GM18507 (cell line): ENCODE data around the gene SYNE2.
A peak's percentile ranks its signal among the peaks of the same experiment; 100 is the strongest.
"Not testable (repeated sequence)": the region's sequence is repeated elsewhere in the genome, so short reads cannot be mapped to it uniquely, and the experiment has no call there.

Experiments
- DNase-seq: peaks from one replicate; pipeline ENCODE4 v3.0.0; 2011; ENCODE audit warnings: low read depth; ENCODE audit not compliant: insufficient read length; ENCODE audit errors: extremely low spot score
- FAIRE-seq: peaks from 2 replicates; lab custom pipeline; 2011; peaks lifted over from hg19 to GRCh38; lab: Jason Lieb, UNC

SYNE2 gene

DNA sequence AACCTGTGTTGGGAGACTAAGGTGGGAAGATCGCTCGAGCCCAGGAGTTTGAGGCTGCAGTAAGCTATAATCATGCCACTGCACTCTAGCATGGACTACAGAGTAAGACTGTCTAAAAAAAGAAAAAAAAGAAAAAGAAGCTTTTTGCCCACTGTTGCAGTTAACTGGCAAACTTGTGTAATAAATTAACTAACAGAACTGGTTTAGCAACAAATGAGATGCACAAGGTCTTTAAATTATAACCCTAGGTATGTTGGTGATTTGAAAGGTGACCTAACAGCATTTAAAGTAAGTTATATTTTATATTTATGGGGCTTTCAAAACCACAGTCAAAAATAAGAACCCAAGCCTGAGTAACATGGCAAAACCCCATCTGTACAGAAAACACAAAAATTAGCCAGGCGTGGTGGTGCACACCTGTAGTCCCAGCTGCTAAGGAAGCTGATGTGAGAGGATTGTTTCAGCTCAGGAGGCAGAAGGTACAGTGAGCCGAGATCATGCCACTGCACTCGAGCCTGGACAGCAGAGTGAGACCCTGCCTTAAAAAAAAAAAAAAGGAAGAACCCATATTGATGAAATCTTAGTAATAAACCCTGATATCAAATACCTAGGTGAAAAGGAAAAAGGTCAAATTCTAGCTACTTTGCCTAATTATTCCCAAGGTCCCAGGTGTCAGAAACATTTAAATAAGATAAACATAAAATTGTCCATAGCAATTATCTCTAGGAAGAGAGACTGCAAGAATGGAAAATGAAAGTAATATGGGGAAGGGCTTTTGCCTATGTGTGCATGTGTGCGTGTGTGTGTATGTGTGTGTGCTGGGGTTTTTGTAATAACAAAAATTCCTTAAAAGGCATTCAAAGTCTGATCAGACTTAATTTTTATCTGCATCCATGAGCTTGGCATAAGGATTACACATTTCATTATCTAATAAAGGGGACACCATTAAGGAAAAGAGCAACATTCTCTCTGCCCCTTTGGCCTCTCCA, 15.4 kb downstream of the SYNE2 start:
- FAIRE-seq (peak; percentile 91), DNase-seq (no peak)

DNA sequence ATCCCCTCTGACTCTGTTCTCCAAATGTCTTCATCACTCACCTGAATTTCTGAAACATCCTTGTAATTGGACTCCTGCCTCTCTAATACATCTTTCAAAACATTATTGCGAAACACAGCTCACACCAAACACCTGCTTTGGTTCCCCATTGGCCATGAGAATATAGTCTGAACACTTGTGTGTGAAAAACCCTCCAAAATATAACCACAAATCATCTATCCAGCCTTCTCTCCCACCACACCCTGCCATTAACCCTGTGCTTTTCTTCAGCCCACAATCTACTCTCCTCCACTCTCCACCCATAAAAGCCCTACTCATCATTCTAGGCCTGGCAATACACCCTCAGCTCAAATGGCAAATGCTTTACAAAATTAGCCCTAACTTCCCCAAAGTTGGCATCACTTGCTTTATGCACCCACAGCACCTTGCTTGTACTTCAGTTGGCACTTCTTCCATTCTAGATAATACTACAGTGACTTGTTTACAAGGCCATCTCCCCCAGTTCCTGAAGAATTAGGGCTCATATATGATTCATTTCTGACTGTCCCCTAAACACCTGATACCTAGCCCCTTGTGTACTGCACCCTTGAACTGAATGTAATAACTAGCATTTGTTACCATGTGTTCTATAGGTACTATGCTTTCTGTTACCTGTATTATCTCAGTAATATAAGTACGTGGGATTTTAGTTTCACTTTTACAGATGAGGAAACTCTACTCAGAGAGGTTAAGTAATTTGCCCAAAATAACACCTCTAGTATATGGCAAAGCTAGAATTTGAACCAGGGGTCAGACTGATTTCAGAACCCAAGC, 17.3 kb downstream of the SYNE2 start:
- peak; percentile 97 for FAIRE-seq

DNA sequence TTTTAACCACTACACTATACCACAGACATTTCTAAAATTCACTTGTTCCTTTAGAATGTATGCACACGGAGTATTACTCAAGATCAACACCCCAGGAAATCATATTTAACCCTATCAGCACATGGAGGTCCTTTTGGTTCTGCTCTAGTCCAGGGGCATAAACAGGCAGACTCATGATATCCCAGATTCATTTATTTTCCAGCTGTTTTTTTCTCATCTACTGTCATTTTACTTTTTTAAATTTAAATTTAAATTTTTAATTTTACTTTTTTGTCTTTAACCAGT, 17.9 kb downstream of the SYNE2 start:
- FAIRE-seq, DNase-seq: not testable (repeated sequence)

More for the DNA sequence above, 17.3 kb downstream of the SYNE2 start:
- not testable (repeated sequence) for DNase-seq

DNA sequence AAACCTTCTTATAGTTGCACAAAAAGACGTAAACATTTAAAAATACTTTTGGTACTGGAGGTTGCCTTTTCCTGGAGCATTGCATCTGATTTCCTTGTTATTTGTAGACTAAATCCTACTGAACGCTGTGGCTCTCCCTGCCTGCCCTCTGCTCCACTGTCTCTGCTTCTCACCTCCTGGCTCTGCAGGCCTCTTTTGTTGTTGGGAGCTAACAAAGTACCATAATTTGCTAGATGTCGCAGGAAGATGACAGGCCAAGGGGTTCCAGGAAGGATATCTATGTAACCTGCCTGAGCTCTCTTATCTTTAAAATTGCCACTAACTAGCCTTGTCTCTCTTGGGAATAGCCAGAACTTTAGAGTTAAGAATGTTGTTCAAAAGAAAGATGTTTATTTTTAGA, 21.4 kb downstream of the SYNE2 start:
- no peak for DNase-seq
- FAIRE-seq = no peak

DNA sequence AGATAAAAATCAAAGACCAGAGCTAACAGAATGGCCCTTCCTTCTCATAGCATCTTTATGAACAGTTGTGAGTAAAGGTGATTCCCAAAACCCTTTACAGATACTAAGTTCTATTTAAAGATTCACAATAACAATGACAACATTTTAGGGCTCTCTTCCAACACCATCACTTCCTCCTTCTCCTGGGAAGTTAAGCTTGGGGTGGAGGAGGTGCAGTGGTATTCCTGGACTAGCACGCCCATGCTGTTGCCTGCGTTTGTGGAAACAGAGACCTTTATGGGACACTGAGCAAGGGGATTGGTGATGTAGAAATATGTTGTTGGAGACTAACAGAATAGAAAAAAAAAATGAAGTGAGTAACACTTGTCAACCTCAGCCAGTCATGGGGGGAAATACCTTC, 22.5 kb downstream of the SYNE2 start:
- DNase-seq = no peak
- FAIRE-seq = no peak

DNA sequence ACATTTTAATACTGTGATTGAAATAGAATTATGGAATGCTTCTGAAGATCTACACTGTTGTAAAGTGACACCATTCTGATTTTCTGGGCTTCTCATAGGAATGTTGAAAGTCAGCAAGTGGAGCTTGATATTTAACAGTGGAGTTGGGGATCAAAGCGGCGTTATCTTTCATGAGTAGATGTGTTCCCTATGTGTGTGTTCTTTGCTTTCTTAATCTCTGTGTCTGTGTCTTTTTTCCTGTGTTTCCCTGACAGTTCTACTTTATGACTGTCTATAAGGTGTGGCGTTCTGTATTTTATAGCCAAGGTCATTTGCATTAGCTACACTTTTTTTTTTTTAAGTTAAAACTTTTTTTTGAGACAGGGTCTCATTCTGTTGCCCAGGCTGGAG, 24.7 kb downstream of the SYNE2 start:
- FAIRE-seq = no peak
- no peak for DNase-seq

DNA sequence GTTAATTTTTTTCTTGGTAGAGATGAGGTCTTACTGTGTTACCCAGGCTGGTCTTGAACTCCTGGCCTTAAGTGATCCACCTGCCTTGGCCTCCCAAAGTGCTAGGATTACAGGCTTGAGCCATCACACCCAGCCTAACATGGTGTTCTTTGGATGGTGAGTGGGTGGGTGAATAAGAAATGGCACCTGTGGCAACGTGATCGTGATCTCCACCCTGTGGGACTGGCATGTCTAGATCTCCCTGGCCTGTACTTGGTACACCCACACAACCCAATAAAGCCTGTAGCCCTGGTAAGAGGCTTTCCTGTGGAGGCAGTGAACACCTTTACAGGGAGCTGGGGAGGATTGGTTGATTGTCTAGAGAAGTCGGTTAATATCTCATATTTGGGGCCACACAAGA, 25.2 kb downstream of the SYNE2 start:
- DNase-seq = no peak
- no peak for FAIRE-seq

DNA sequence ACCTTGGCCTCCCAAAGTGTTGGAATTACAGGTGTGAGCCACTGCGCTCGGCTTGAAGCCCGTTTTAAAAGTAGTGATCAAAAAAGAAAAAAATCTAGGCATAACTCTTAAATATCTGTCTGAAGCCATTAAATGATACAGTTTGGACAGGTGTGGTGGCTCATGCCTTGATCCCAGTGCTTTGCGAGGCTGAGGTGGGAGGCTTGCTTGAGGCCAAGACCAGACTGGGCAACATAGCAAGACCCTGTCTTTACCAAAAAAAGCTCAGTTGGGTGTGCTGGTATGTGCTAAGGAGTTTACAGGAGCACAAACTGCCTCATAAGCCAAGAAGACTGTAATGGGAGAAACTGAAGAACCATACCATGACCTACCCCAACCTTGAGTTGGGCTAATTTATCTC, 26.0 kb downstream of the SYNE2 start:
- no peak for DNase-seq
- no peak for FAIRE-seq

DNA sequence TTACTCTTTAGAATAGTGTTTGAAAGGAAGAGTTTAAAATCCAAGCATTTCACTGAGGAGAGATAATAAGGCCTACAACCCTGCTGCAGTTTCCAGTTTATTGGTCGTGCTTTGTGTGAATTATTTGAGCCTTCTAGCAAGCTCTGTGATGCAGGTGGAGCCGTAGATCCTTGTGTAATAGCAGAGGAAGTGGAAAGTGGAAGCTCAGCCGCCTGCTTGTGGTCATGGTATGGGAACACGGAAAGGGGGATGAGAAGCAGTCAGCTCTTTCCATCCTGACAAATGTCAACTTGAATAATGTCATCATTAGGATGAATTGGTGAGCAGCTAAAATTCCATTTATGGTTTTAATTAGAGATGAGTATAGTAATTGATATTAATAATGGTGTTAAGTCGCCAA, 29.1 kb downstream of the SYNE2 start:
- DNase-seq = no peak
- no peak for FAIRE-seq

DNA sequence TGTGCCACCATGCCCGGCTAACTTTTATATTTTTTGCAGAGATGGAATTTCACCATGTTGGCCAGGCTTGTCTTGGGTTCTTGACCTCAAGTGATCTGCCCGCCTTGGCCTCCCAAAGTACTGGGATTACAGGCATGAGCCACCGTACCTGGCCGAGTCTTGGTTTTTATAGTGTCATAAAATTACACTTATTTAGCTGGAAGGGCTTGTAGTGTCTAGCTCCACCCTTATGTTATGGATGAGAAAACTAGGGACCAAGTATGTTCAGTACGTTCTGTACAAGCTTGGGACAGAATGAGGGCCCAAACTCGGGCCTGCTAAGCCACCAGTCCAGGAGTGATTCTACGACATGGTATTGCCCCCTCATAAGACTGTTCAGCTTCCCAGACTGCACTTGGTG, 35.1 kb downstream of the SYNE2 start:
- FAIRE-seq = no peak
- no peak for DNase-seq

DNA sequence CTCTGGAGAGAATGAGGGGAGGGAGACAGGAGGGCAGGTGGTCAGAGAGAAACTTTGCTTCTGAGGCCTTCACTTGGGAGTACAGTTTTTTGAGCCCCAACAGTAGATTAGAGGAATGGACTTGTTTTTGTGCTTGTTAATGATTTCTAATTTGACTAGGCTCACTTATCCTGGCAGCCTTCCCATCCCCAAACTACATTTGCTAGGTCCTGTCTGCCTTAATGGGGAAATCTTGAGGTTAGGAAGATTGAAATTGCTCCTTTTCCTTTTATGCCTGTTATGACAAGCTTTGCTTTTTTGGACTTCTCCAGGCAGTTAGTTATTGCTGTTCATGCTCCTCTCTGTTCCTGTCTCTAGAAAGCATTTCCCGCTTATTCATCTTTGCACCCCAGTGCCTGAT, 37.7 kb downstream of the SYNE2 start:
- FAIRE-seq = no peak

DNA sequence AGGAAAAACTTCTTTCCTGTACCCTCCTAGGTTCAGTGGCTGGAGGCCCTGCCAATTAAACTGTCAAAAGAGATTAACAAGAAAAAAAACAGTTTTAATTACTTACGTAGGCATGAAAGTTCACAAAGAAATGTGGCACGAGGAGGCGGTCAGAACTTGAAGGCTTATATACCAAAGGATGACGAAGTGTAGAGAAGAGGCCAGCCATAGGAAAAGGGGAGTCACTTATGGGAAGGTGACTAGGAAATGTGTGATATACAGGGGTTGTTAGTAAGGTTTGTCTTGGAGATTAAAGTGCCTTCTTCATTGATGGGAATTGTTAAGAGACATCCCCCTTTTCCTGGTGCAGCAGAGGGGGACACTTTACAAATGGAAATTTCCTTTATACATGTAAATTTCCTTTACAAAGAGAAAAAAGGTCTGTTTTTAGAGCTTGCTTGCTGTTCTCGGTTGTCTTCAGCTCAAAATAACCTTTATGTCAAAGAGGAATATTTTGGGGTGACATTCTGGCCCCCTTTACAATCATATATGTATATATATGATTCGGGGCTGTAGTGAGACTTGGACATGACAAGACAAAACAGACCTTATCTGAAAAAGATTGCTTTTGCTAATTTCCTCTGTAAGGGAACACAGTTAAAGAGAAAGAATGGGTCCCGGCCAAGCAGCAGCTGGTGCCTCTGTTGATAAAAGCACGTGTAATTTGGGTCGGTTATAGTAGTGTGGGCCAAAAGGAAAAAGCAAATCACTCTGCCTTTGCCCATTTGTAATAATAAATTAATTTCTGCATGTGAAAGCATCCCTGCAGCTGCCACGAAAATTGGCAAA, 38.6 kb downstream of the SYNE2 start:
- no peak for DNase-seq
- FAIRE-seq = no peak

More for the DNA sequence above, 37.7 kb downstream of the SYNE2 start:
- no peak for DNase-seq

DNA sequence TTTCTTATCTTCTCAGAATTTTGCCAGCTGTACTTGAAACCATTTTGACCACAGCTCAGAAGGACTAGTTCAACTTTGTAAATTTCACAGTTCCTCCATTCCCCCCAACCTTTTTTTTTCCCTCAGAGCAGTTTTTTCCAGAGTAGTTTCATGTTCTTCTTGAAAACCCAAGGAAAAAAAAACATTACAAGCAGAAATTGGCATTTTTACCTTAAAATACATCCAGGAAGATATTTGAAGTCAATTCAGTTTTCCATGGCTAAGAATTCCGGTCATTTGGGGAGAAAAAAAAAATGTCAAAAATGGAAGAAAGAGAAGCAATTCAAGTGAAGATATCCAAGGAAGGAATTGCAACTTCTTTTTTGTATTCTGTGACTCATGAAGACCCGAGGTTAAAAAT, 39.5 kb downstream of the SYNE2 start:
- FAIRE-seq = no peak
- DNase-seq = no peak

DNA sequence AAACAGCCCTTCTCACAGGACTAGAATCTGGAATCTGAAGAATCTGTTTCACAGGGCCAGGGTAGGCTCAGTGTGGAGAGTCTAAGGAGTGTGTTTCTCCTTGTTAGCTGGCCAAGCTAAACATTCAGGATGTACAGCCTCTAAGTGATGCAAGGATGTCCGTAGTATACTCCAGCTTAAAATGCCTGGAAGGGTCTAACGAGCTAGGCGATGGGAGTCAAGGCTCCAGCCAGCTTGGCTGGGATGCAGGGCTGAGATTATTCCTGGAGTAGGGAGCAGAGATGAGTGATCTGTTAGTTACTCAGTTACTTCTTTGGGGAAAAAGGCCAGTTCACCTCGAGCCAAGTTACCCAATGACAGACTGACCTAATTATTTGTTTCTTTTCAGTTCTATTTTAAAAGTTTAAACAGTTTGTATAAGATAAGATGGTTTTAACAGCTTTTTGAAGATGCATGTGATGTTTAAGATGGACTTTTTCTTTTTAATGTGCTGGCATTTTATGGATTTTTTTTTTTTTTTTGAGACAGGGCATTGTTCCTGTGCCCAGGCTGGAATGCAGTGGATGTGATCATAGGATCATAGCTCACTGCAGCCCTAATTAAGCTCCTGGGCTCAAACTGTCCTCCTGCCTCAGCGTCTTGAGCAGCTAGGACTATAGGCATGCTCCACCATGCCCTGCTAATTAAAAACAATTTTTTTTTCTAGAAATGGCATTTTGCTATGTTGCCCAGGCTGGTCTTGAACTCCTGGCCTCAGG, 41.1 kb downstream of the SYNE2 start:
- FAIRE-seq (no peak), DNase-seq (no peak)

DNA sequence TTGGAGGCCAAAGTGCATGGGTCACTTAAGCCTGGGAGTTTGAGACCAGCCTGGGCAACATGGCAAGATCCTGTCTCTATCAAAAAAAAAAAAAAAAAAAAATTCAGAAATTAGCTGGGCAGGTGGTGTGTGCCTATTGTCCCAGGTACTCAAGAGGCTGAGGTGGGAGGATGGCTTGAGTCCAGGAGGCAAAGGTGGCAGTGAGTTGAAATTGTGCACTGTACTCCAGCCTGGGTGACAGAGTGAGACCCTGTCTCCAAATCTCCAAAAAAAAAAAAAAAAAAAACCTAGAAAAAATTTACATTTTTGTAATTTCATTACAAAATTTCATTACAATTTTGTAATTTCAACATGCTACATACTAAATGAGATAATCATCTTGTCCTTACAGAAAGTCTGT, 42.7 kb downstream of the SYNE2 start:
- FAIRE-seq = no peak
- no peak for DNase-seq

DNA sequence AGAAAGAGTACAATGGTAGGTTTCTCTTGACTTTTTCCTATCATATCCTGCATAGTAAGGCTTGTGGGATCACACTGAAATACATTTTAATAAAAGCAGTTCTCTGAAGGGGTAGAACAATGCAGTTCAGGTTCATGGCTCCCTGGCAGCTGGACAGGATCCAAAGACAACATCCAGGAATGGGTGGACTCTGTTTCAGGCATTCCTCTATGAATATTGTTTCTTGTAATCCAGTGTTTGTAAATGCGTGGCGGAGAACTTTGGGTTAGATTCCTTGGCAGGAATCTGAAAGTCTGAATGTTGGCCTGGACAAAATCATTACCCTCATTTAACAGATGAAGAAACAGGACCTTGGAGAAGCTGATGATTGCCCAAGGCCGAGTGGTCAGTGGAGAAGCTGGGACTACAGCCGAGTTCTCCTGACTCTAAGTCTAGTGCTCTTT, 43.5 kb downstream of the SYNE2 start:
- FAIRE-seq = no peak
- DNase-seq = no peak

DNA sequence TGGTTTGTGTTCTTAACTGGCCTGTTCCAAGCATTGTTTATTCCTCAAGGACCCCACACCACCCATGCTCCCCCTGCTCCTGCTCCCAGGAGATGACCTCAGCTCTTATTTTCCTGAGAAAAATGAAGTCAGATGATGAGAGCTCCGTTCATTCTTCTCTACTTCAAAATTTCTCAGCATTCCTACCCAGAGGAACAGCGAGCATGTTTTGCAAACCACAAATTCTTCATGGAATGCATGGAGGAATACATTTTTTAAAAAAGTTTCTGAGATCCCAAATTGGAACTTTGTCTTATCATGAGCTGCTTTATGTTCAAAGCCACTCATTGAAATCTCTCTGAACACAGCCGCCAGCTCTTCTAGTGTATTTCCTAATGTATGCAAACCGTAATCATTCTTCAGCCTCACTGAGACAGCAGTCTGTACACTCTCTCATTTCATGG, 44.9 kb downstream of the SYNE2 start:
- DNase-seq (no peak), FAIRE-seq (no peak)

DNA sequence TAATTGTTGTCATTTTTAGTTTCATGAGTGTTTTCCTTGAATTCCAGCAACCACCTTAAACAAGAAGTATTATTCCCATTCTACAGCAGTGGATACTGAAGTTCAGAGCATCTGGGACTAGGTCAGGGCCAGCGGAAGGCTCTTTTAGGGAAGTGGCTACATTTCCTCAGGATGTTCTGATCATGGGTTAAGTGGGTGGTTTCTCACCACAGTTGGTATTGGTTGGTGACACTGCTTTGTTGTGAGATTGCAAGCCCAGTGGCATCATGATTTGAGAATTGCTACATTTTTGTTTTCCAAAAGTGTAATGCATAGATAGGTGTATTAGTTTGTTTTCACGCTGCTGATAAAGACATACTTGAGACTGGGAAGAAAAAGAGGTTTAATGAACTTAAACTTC, 47.1 kb downstream of the SYNE2 start:
- DNase-seq = no peak
- FAIRE-seq = peak; percentile 59

DNA sequence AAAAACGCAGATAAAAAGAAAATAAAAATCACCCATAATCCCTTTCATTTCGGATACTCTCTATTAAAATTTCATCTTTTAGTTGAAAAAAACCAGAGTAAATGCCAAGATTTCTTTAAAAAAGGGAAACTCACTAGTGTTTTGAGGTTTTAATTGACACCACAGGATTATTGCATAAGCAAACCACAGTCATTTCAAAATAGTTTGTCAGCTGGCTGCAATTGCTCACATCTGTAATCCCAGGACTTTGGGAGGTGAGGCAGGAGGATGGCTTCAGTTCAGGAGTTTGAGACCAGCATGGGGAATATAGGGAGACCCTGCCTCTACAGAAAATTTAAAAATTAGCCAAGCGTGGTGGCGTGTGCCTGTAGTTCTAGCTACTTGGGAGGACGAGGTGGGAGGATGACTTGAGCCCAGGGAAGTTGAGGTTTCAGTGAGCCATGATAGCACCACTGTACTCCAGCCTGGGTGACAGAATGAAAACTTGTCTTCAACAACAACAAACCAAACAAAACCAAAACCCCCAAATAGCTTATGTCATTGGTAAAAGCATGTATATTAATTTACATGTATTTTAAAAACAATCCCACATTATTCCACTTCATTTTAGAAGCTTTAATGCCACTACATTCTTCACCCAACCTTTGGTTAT, 48.8 kb downstream of the SYNE2 start:
- no peak for DNase-seq
- no peak for FAIRE-seq
